Ammon's horn (tissue), 1 donor: ENCODE measurements around the gene THRB.

Experiments used
- DNase-seq: peaks from one replicate; pipeline ENCODE4 v3.0.0-alpha.2; 2016; ENCODE audit warnings: low spot score

Gene THRB

GRCh38 chr3:24264011-24264410 is 230.6 kb downstream of the THRB start:
- no peak for DNase-seq

GRCh38 chr3:24263069-24263668 is 231.5 kb downstream of the THRB start:
- DNase-seq = no peak

GRCh38 chr3:24261521-24261920 is 233.1 kb downstream of the THRB start:
- no peak for DNase-seq

GRCh38 chr3:24259901-24260512 is 234.6 kb downstream of the THRB start:
- DNase-seq = no peak

GRCh38 chr3:24258727-24259600 is 235.7 kb downstream of the THRB start:
- DNase-seq = no peak

- no peak for DNase-seq
Observed at GRCh38 chr3:24258260-24258659, 236.4 kb downstream of the THRB start.

- DNase-seq = no peak
Observed at GRCh38 chr3:24255414-24255813, 239.2 kb downstream of the THRB start.

- no peak for DNase-seq
Observed at GRCh38 chr3:24254649-24255048, 240.0 kb downstream of the THRB start.

GRCh38 chr3:24253336-24253735 is 241.3 kb downstream of the THRB start:
- DNase-seq = no peak

GRCh38 chr3:24249523-24249922 is 245.1 kb downstream of the THRB start:
- no peak for DNase-seq

- DNase-seq = no peak
Observed at GRCh38 chr3:24245056-24245455, 249.6 kb downstream of the THRB start.

GRCh38 chr3:24244491-24244890 is 250.2 kb downstream of the THRB start:
- DNase-seq = no peak

GRCh38 chr3:24242012-24242698 is 252.5 kb downstream of the THRB start:
- DNase-seq = peak; percentile 68

GRCh38 chr3:24240306-24240705 is 254.3 kb downstream of the THRB start:
- DNase-seq = no peak

- DNase-seq = peak; percentile 84
Observed at GRCh38 chr3:24237971-24238706, 256.5 kb downstream of the THRB start.

GRCh38 chr3:24235121-24235520 is 259.5 kb downstream of the THRB start:
- DNase-seq = no peak

GRCh38 chr3:24232784-24233183 is 261.9 kb downstream of the THRB start:
- DNase-seq = no peak

- DNase-seq = no peak
Observed at GRCh38 chr3:24229468-24230221, 265.0 kb downstream of the THRB start.

- DNase-seq = no peak
Observed at GRCh38 chr3:24227635-24228034, 267.0 kb downstream of the THRB start.

GRCh38 chr3:24226397-24226796 is 268.3 kb downstream of the THRB start:
- no peak for DNase-seq

GRCh38 chr3:24225385-24225950 is 269.2 kb downstream of the THRB start:
- no peak for DNase-seq
